ENCODE results near the gene CCDC91. TPM values are rescaled to one million over a fixed set of nuclear protein-coding genes. Genes with fewer than 3 reads are reported as not detected.
"Not testable (repeated sequence)": the region's sequence is repeated elsewhere in the genome, so short reads cannot be mapped to it uniquely, and the experiment has no call there.

Gene CCDC91
- total RNA-seq, 1 donor from 2014 or later: 43.0 TPM

GRCh38 chr12:28234444-28234843, 44.2 kb downstream of the CCDC91 start:
- DNase-seq: no peak

GRCh38 chr12:28235015-28235414, 44.8 kb downstream of the CCDC91 start:
- no peak for DNase-seq

- DNase-seq: no peak
These were observed 45.7 kb downstream of the CCDC91 start for GRCh38 chr12:28235985-28236384.

- no peak for DNase-seq
These were observed 47.2 kb downstream of the CCDC91 start for GRCh38 chr12:28237423-28237822.

GRCh38 chr12:28239918-28240317, 49.7 kb downstream of the CCDC91 start:
- DNase-seq: no peak

GRCh38 chr12:28240853-28241252, 50.6 kb downstream of the CCDC91 start:
- DNase-seq: no peak

GRCh38 chr12:28242129-28242495, 51.9 kb downstream of the CCDC91 start:
- no peak for DNase-seq

GRCh38 chr12:28242496-28243309, 52.4 kb downstream of the CCDC91 start:
- no peak for DNase-seq

GRCh38 chr12:28243310-28243633, 53.0 kb downstream of the CCDC91 start:
- DNase-seq: no peak

GRCh38 chr12:28247806-28248205, 57.5 kb downstream of the CCDC91 start:
- DNase-seq: no peak

GRCh38 chr12:28248555-28249145, 58.4 kb downstream of the CCDC91 start:
- no peak for DNase-seq

- no peak for DNase-seq
These were observed 62.9 kb downstream of the CCDC91 start for GRCh38 chr12:28253161-28253641.

- no peak for DNase-seq
These were observed 67.2 kb downstream of the CCDC91 start for GRCh38 chr12:28257411-28257810.

- no peak for DNase-seq
These were observed 68.7 kb downstream of the CCDC91 start for GRCh38 chr12:28258998-28259397.

- no peak for DNase-seq
These were observed 75.3 kb downstream of the CCDC91 start for GRCh38 chr12:28265435-28266042.

- DNase-seq: not testable (repeated sequence)
These were observed 77.8 kb downstream of the CCDC91 start for GRCh38 chr12:28267920-28268607.

- DNase-seq: no peak
These were observed 78.5 kb downstream of the CCDC91 start for GRCh38 chr12:28268608-28269229.

- DNase-seq: no peak
These were observed 79.6 kb downstream of the CCDC91 start for GRCh38 chr12:28269851-28270250.

- no peak for DNase-seq
These were observed 88.2 kb downstream of the CCDC91 start for GRCh38 chr12:28278499-28278898.

GRCh38 chr12:28278960-28279359, 88.7 kb downstream of the CCDC91 start:
- DNase-seq: no peak

- no peak for DNase-seq
These were observed 96.1 kb downstream of the CCDC91 start for GRCh38 chr12:28286352-28286751.

GRCh38 chr12:28290262-28290661, 100.0 kb downstream of the CCDC91 start:
- no peak for DNase-seq

GRCh38 chr12:28292699-28293098, 102.4 kb downstream of the CCDC91 start:
- DNase-seq: no peak
